Caki2 (cell line): Measurements from ENCODE around the gene HOXC11. TPM values are rescaled to one million over a fixed set of nuclear protein-coding genes. Genes with fewer than 3 reads are reported as not detected.

Experiments used
- DNase-seq: peaks from one replicate; pipeline ENCODE4 v3.0.0-alpha.2; 2015; ENCODE audit warnings: low read depth
- in situ Hi-C: cut with HindIII; loops from 2 replicates; pipeline ENCODE4 v1.10.0; 2016; ENCODE audit warnings: low sequenced_read_pairs, low pct_unique_long_range_greater_than_20kb, mixed read lengths
- total RNA-seq: library from RNA; depleted of rRNA; stranded (reverse); fragments of >200 nt; shearing (Covaris generic); gene quantifications from 2 replicates; pipeline ENCODE4 v1.2.3, GENCODE V29; 2014; ENCODE audit warnings: low replicate concordance; rRNA removed

The HOXC11 gene
- total RNA-seq, 1 experiment from 2014 or later: not detected

GRCh38 chr12:54021432-54022013, 48.6 kb downstream of the HOXC11 start:
- DNase-seq: no peak
- in situ Hi-C loops: loop anchor here (25.0 kb wide), 1 partner anchor 191 kb away; no protein-coding TSS in a partner anchor

GRCh38 chr12:54022960-54023884, 50.3 kb downstream of the HOXC11 start:
- DNase-seq: no peak
- in situ Hi-C loops: loop anchor here (25.0 kb wide), 1 partner anchor 189 kb away; no protein-coding TSS in a partner anchor

DNA sequence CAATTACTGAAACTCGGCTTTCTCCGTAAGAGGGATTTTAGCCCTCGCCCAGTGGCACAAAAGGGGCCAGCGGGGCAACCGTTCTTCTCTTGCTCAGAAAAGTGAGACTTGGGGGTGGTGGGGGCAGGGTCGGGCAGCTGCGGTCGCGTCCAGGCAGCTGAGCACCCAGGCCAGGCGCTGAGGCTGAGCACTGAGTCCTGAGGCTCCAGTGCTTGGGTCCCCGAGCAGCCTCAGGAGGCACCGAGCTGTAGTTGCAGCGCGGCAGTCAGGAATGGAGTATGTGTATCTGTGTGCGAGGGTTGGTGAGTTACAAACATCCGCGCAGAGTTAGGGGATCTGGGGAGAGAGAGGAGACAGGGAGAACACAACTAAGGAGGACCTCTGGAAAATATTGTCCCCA, 51.2 kb downstream of the HOXC11 start:
- DNase-seq: no peak
- in situ Hi-C loops: loop anchor here (25.0 kb wide), 1 partner anchor 188 kb away; no protein-coding TSS in a partner anchor

- in situ Hi-C loops: loop anchor here (25.0 kb wide), 1 partner anchor 188 kb away; no protein-coding TSS in a partner anchor
- DNase-seq: no peak
Measured at GRCh38 chr12:54024581-54025305, 51.8 kb downstream of the HOXC11 start.

DNA sequence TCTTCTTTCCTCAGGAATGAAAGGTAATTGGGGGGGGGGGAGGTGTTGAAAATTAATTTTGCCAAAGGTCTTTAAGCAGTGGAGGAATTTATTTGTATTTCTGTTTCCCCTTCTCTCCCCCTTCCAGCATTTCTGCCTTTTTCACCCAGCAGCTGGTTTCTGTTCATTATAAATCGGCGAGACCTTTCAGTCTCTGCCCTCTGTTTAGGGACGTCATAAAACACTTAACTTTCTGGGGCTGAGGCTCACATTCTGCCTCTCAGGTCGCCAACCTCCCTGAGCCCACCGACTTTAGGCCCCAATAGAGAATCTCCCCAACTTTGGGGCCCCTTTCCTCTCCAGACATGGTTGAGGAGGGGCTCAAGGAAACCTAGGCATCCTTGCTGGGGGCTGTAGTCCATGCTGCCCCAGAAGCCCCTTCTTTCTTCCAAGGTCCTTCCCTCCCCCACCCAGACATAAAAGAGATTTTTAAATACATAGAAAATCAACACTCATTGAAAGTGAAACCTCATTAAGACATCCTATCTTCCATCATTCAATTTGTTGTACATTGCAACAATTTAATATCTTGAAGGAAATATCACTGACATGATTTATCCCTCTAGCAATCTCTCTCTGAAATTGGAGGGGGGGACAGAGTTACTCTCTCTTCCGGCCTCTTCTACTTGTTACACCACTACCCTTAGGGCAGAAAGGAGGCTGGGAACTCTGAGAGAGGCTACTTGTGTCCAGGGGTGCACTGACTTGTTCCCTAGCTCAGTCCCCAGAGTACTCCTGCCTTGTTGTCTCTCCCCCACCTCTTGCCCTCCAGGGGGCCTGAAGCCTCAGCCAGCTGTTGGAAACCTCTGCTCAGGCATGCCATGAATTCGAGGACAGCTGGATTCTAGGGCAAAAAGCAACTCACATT, 52.8 kb downstream of the HOXC11 start:
- in situ Hi-C loops: no loop called here

GRCh38 chr12:54026640-54027441, 53.9 kb downstream of the HOXC11 start:
- in situ Hi-C loops: no loop called here
- DNase-seq: no peak

More for the DNA sequence above, 52.8 kb downstream of the HOXC11 start:
- DNase-seq: no peak

Other genes starting within 250 kb of the HOXC11 start
- 25.9 and 27.4 TPM in 2 replicates for gene CALCOCO1, start 245.7 kb upstream of the HOXC11 start, total RNA-seq
- not detected in 2 replicates for gene CISTR, start 221.1 kb upstream of the HOXC11 start, total RNA-seq
- gene HOXC13, start 34.3 kb upstream of the HOXC11 start, total RNA-seq: 0.24 and 1.4 TPM in 2 replicates
- not detected in 2 replicates for gene HOXC12, start 18.2 kb upstream of the HOXC11 start, total RNA-seq
- gene HOTAIR, start 1.8 kb downstream of the HOXC11 start, total RNA-seq: not detected in 2 replicates
- 6.5 and 38.1 TPM in 2 replicates for gene HOXC10, start 12.0 kb downstream of the HOXC11 start, total RNA-seq
- 1.4 and 2.4 TPM in 2 replicates for gene HOXC9, start 27.0 kb downstream of the HOXC11 start, total RNA-seq
- gene HOXC8, start 35.9 kb downstream of the HOXC11 start, total RNA-seq: not detected in 2 replicates
- 0.68 TPM in 1 of 2 replicates, not detected in the other for gene HOXC6, start 55.3 kb downstream of the HOXC11 start, total RNA-seq
- not detected in 2 replicates for gene HOXC5, start 59.9 kb downstream of the HOXC11 start, total RNA-seq
- gene HOXC4, start 80.7 kb downstream of the HOXC11 start, total RNA-seq: 0.61 and 1.0 TPM in 2 replicates
- gene SMUG1, start 215.9 kb downstream of the HOXC11 start, total RNA-seq: 40.5 and 85.2 TPM in 2 replicates